Stomach (tissue), 4 donors: Measurements from ENCODE around the gene STAT6.

ENCODE experiments used
- EP300 ChIP-seq: sonication (generic); formaldehyde crosslinking; IDR thresholded peaks from one replicate; pipeline ENCODE4 v1.6.1; 2017; ENCODE audit warnings: antibody characterized with exemption
- POLR2A ChIP-seq, 4 donors: fragments of 450-650 bp; IDR thresholded peaks; one replicate each; pipeline ENCODE4 v1.6.1; 2016; ENCODE audit warnings: antibody characterized with exemption in 4 of 4, control low read depth in 2 of 4, mild to moderate bottlenecking in 1 of 4, moderate library complexity in 1 of 4
- POLR2AphosphoS5 ChIP-seq, 3 donors: sonication (generic); formaldehyde crosslinking; IDR thresholded peaks; one replicate each; pipeline ENCODE4 v1.6.1; 2016; ENCODE audit warnings: antibody characterized with exemption in 3 of 3
- TF ChIP-seq, protein P1 (sequence below), 7 experiments: fragments of 450-650 bp in 4 of 7; fragments of 200-600 bp in 3 of 7; sonication (generic) in 3 of 7; IDR thresholded peaks; one replicate each; pipeline ENCODE4 v1.5.1; 2016 to 2019; ENCODE audit warnings: antibody characterized with exemption in 7 of 7, control low read depth in 2 of 7, mild to moderate bottlenecking in 1 of 7

DNA sequence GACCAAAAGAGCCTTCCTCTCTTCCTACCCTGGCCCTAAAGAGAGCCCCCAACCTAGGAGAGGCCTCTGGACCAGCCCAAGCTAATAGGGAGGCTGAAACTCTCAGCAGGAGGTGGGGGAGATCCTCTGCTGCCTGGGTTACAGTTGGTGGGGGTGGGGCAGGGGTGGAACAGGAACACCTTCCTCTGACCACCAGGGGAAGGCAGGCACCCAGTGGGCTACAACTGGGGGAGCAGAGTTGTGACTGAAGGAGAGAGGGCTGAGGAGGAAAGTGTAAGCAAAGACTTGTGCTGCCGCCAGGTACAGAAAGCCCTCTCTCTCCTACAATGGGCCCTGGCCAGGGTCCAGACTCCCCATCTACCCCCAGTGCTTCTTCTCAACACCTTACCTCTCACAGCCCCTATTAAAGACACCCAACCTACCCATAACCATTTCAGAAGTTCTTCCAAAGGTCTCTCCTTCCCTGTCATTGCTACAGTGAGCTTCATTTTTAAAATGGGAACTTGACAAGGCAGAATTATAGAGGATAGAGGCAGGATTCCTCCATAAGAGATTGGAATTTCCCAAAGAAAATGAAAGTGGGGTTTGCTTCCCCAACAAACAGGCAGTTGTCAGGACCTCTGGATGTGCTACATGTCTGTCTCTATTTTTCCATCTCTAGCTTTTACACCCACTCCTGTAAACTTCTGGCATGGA, 62.6 kb downstream of the STAT6 start:
- TF ChIP-seq POLR2AphosphoS5 (IDR thresholded peaks at IDR 0.05): no peak
- TF ChIP-seq, protein P1, sequence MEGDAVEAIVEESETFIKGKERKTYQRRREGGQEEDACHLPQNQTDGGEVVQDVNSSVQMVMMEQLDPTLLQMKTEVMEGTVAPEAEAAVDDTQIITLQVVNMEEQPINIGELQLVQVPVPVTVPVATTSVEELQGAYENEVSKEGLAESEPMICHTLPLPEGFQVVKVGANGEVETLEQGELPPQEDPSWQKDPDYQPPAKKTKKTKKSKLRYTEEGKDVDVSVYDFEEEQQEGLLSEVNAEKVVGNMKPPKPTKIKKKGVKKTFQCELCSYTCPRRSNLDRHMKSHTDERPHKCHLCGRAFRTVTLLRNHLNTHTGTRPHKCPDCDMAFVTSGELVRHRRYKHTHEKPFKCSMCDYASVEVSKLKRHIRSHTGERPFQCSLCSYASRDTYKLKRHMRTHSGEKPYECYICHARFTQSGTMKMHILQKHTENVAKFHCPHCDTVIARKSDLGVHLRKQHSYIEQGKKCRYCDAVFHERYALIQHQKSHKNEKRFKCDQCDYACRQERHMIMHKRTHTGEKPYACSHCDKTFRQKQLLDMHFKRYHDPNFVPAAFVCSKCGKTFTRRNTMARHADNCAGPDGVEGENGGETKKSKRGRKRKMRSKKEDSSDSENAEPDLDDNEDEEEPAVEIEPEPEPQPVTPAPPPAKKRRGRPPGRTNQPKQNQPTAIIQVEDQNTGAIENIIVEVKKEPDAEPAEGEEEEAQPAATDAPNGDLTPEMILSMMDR (IDR thresholded peaks at IDR 0.05): no peak
- TF ChIP-seq POLR2A (IDR thresholded peaks at IDR 0.05): no peak
- no peak for TF ChIP-seq EP300
